ENCODE results near the gene SGIP1. TPM values are rescaled to one million over a fixed set of nuclear protein-coding genes. Genes with fewer than 3 reads are reported as not detected.
A peak's percentile ranks its signal among the peaks of the same experiment; 100 is the strongest.

SGIP1 gene
- polyA plus RNA-seq, 3 donors, result not detected

DNA sequence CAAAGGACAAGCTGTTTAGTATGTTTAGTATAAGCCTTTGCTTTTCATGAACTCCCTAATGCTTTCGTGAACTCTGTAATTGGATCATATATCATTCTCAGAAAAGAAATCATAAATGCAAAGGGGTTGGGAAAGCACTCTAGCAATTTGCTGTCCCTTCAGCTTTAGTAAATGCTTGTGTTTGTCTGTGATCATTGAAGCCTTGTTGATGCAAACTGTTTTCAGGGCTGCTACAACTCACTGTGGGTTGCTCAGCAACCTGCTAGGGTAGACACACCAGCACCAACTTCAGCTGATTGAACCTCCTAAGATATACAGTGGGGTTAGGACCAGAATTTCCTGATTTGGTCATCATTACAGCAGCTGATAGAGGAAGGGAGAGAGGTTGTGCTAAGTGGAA, 95.0 kb downstream of the SGIP1 start:
- no peaks in the 10 kb centered on the region for H3K4me1 Mint-ChIP-seq
- H3K4me3 ChIP-seq (replicated peaks in 1 of 3; ENCODE audit: low read depth in 2 of 3, low read length in 3 of 3), result no peak overlapping the region
- H3K9ac ChIP-seq (ENCODE audit: insufficient read depth, low read length, poor library complexity, severe bottlenecking), result no peak overlapping the region
- no peaks in the 10 kb centered on the region for H3K27me3 ChIP-seq (ENCODE audit: control insufficient read depth in 2 of 2, insufficient read depth in 2 of 2, low read length in 2 of 2)
- intact Hi-C loops (cut with micrococcal nuclease), result no loop called here
- H3K27ac ChIP-seq (ENCODE audit: low read depth in 1 of 2, low read length in 2 of 2), result no peak overlapping the region
- no peak overlapping the region for H3K4me2 ChIP-seq (replicated peaks; ENCODE audit: extremely low read depth, low read length, poor library complexity, severe bottlenecking)
- H3K79me2 ChIP-seq (ENCODE audit: insufficient read depth, low read length), result no peaks in the 10 kb centered on the region
- no peaks in the 10 kb centered on the region for H4K20me1 ChIP-seq (ENCODE audit: insufficient read depth, low read length)
- H3K9me3 Mint-ChIP-seq, result no peaks in the 10 kb centered on the region
- no peak overlapping the region for H2AFZ ChIP-seq (ENCODE audit: insufficient read depth, low read depth, low read length, poor library complexity, severe bottlenecking)
- H3K4me3 Mint-ChIP-seq, result no peak overlapping the region
- TF ChIP-seq, protein P1, sequence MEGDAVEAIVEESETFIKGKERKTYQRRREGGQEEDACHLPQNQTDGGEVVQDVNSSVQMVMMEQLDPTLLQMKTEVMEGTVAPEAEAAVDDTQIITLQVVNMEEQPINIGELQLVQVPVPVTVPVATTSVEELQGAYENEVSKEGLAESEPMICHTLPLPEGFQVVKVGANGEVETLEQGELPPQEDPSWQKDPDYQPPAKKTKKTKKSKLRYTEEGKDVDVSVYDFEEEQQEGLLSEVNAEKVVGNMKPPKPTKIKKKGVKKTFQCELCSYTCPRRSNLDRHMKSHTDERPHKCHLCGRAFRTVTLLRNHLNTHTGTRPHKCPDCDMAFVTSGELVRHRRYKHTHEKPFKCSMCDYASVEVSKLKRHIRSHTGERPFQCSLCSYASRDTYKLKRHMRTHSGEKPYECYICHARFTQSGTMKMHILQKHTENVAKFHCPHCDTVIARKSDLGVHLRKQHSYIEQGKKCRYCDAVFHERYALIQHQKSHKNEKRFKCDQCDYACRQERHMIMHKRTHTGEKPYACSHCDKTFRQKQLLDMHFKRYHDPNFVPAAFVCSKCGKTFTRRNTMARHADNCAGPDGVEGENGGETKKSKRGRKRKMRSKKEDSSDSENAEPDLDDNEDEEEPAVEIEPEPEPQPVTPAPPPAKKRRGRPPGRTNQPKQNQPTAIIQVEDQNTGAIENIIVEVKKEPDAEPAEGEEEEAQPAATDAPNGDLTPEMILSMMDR (IDR thresholded peaks at IDR 0.05), result no peak
- H3K4me1 ChIP-seq (ENCODE audit: control insufficient read depth in 1 of 2, insufficient read depth in 2 of 2, low read length in 2 of 2), result no peaks in the 10 kb centered on the region
- H3K27me3 Mint-ChIP-seq (ENCODE audit: low read depth in 3 of 3), result no peaks in the 10 kb centered on the region
- H3K9me3 ChIP-seq (replicated peaks in 1 of 2; ENCODE audit: control insufficient read depth in 1 of 2, insufficient read depth in 1 of 2, low read length in 2 of 2), result no peaks in the 10 kb centered on the region
- no peak overlapping the region for H3K27ac Mint-ChIP-seq
- DNase-seq, result no peak
- no CpG with 5 or more reads among the region's 1 CpG for WGBS (ENCODE audit: insufficient coverage)
- H3K36me3 Mint-ChIP-seq, result no peaks in the 10 kb centered on the region
- no peaks in the 10 kb centered on the region for H3K36me3 ChIP-seq (replicated peaks in 1 of 2; ENCODE audit: control insufficient read depth in 1 of 2, insufficient read depth in 2 of 2, low read length in 2 of 2)

DNA sequence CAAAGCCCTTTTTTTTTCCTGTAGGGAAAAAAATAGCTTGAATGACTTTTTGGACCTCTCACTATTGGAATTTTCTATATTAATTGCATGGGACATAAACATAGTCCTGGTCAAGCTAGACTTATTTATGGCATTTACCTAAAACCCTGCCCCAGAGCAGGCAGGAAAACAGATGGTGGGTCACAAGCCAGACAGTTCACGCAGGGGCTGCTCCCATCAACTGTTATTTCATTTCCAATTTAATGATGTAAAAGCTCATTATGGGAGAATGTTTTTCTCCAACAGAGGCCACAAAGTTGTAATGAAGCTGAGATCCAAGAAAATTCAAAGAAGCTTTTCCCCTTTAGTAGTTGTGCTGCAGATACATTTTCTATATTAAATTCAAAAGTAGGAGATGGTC, 99.2 kb downstream of the SGIP1 start:
- WGBS (ENCODE audit: insufficient coverage), result no CpG with 5 or more reads among the region's 1 CpG
- TF ChIP-seq, protein P1 (IDR thresholded peaks at IDR 0.05), result no peak
- Histone ChIP-seq H2AFZ (ENCODE audit: insufficient read depth, low read depth, low read length, poor library complexity, severe bottlenecking) (no peak overlapping the region), H3K9ac (ENCODE audit: insufficient read depth, low read length, poor library complexity, severe bottlenecking) (no peak overlapping the region), H3K36me3 (replicated peaks in 1 of 2; ENCODE audit: control insufficient read depth in 1 of 2, insufficient read depth in 2 of 2, low read length in 2 of 2) (no peaks in the 10 kb centered on the region), H4K20me1 (ENCODE audit: insufficient read depth, low read length) (no peaks in the 10 kb centered on the region), H3K27ac (ENCODE audit: low read depth in 1 of 2, low read length in 2 of 2) (no peak overlapping the region), H3K4me2 (replicated peaks; ENCODE audit: extremely low read depth, low read length, poor library complexity, severe bottlenecking) (no peak overlapping the region), H3K4me1 (ENCODE audit: control insufficient read depth in 1 of 2, insufficient read depth in 2 of 2, low read length in 2 of 2) (no peaks in the 10 kb centered on the region), H3K9me3 (replicated peaks in 1 of 2; ENCODE audit: control insufficient read depth in 1 of 2, insufficient read depth in 1 of 2, low read length in 2 of 2) (no peaks in the 10 kb centered on the region), H3K79me2 (ENCODE audit: insufficient read depth, low read length) (no peaks in the 10 kb centered on the region), H3K4me3 (replicated peaks in 1 of 3; ENCODE audit: low read depth in 2 of 3, low read length in 3 of 3) (no peak overlapping the region), H3K27me3 (ENCODE audit: control insufficient read depth in 2 of 2, insufficient read depth in 2 of 2, low read length in 2 of 2) (no peaks in the 10 kb centered on the region)
- Mint-ChIP-seq H3K27ac (peak overlapping the region in 1 of 7 donors; percentile 50), H3K4me1 (no peaks in the 10 kb centered on the region), H3K4me3 (no peak overlapping the region), H3K36me3 (no peaks in the 10 kb centered on the region), H3K27me3 (ENCODE audit: low read depth in 3 of 3) (peaks cover 0 to 2% (median 0%) of the 10 kb centered on the region in 3 donors), H3K9me3 (peaks cover 0 to 2% (median 0%) of the 10 kb centered on the region in 7 donors)
- intact Hi-C loops (cut with micrococcal nuclease), result no loop called here
- DNase-seq, result no peak

All from CD14-positive monocyte (primary cell).